Measurements from ENCODE around the gene ZDHHC8.

ZDHHC8 gene

GRCh38 chr22:20196094-20196842, 64.7 kb downstream of the ZDHHC8 start:
- no peak for DNase-seq (ENCODE audit: low spot score)
